Neural progenitor cell (in vitro differentiated cells): Measurements from ENCODE around the gene SERPINF2. TPM values are rescaled to one million over a fixed set of nuclear protein-coding genes. Genes with fewer than 3 reads are reported as not detected.
A peak's percentile ranks its signal among the peaks of the same experiment; 100 is the strongest.

ENCODE experiments used
- DNase-seq: peaks from one replicate; pipeline ENCODE4 v3.0.0-alpha.2; 2016; ENCODE audit warnings: low spot score
- H2AFZ ChIP-seq: fragments of 200-600 bp; sonication (generic); replicated peaks from 2 replicates; pipeline ENCODE4 v1.6.1; 2016; ENCODE audit warnings: antibody characterized with exemption
- H3F3A ChIP-seq: fragments of 200-600 bp; sonication (generic); 2 replicates; pipeline ENCODE4 v1.6.1; 2016; ENCODE audit warnings: antibody characterized with exemption, low read depth
- H3K27ac ChIP-seq: fragments of 200-600 bp; sonication (generic); 2 replicates; pipeline ENCODE4 v1.5.1; 2016; ENCODE audit warnings: mild to moderate bottlenecking
- H3K27me3 ChIP-seq: fragments of 200-600 bp; sonication (generic); 2 replicates; pipeline ENCODE4 v1.6.1; 2016; ENCODE audit warnings: mild to moderate bottlenecking, moderate library complexity
- H3K36me3 ChIP-seq: fragments of 200-600 bp; sonication (generic); 2 replicates; pipeline ENCODE4 v1.5.1; 2016
- H3K4me1 ChIP-seq: fragments of 200-600 bp; sonication (generic); 2 replicates; pipeline ENCODE4 v1.6.1; 2016; ENCODE audit warnings: mixed run types
- H3K4me2 ChIP-seq: fragments of 200-600 bp; sonication (generic); 2 replicates; pipeline ENCODE4 v1.6.1; 2016
- H3K4me3 ChIP-seq: fragments of 200-600 bp; sonication (generic); 2 replicates; pipeline ENCODE4 v1.5.1; 2016
- H3K79me2 ChIP-seq: fragments of 200-600 bp; sonication (generic); 2 replicates; pipeline ENCODE4 v1.6.1; 2016; ENCODE audit warnings: low read depth
- H3K9ac ChIP-seq: fragments of 200-600 bp; sonication (generic); 2 replicates; pipeline ENCODE4 v1.6.1; 2016
- H3K9me3 ChIP-seq: fragments of 200-600 bp; sonication (generic); 2 replicates; pipeline ENCODE4 v1.5.1; 2016; ENCODE audit warnings: low read depth
- H4K20me1 ChIP-seq: fragments of 200-600 bp; sonication (generic); 2 replicates; pipeline ENCODE4 v1.6.1; 2016; ENCODE audit warnings: low read depth
- H3K27ac Mint-ChIP-seq: 3 replicates; pipeline ENCODE4 v1.8.0; 2021; ENCODE audit warnings: mixed read lengths
- H3K27me3 Mint-ChIP-seq: 2 replicates; pipeline ENCODE4 v1.8.0; 2022; ENCODE audit warnings: low read depth, mild to moderate bottlenecking, inconsistent platforms, moderate library complexity, mixed read lengths; ENCODE audit not compliant: insufficient read depth
- H3K36me3 Mint-ChIP-seq: 3 replicates; pipeline ENCODE4 v1.8.0; 2021; ENCODE audit warnings: mixed read lengths
- H3K4me1 Mint-ChIP-seq: 3 replicates; pipeline ENCODE4 v1.8.0; 2021; ENCODE audit warnings: mixed read lengths
- H3K4me3 Mint-ChIP-seq: 3 replicates; pipeline ENCODE4 v1.8.0; 2021; ENCODE audit warnings: mild to moderate bottlenecking, moderate library complexity, mixed read lengths
- H3K9me3 Mint-ChIP-seq: 3 replicates; pipeline ENCODE4 v1.8.0; 2020; ENCODE audit warnings: mixed read lengths
- CTCF ChIP-seq: fragments of 200-600 bp; sonication (generic); IDR thresholded peaks from 2 replicates; pipeline ENCODE4 v1.5.1; 2017; ENCODE audit warnings: antibody characterized with exemption, mild to moderate bottlenecking
- EZH2 ChIP-seq: fragments of 200-600 bp; sonication (generic); IDR thresholded peaks from 2 replicates; pipeline ENCODE4 v1.6.1; 2017; ENCODE audit warnings: antibody characterized with exemption, mild to moderate bottlenecking, moderate library complexity
- EZH2phosphoT487 ChIP-seq: fragments of 200-600 bp; sonication (generic); IDR thresholded peaks from 2 replicates; pipeline ENCODE4 v1.6.1; 2017; ENCODE audit warnings: antibody characterized with exemption
- total RNA-seq: library from RNA; depleted of rRNA; stranded (reverse); fragments of >200 nt; gene quantifications from 2 replicates; pipeline ENCODE4 v1.2.3, GENCODE V29; 2015; ENCODE audit warnings: low replicate concordance

Gene SERPINF2
- total RNA-seq, 1 donor from 2014 or later = not detected

GRCh38 chr17:1792495-1793446 lies 50.1 kb downstream of the SERPINF2 start:
- Histone ChIP-seq H3K4me3 (no peak overlapping the region), H3K36me3 (no peaks in the 10 kb centered on the region), H3K4me1 (no peaks in the 10 kb centered on the region), H3F3A (no peaks in the 10 kb centered on the region), H3K27ac (no peak overlapping the region), H4K20me1 (no peaks in the 10 kb centered on the region), H3K79me2 (peaks cover 30% of the 10 kb centered on the region), H2AFZ (no peak overlapping the region), H3K9me3 (no peaks in the 10 kb centered on the region), H3K4me2 (no peak overlapping the region), H3K27me3 (no peaks in the 10 kb centered on the region), H3K9ac (no peak overlapping the region)
- no peak for DNase-seq
- Mint-ChIP-seq H3K4me1 (no peaks in the 10 kb centered on the region), H3K36me3 (peaks cover 17% of the 10 kb centered on the region), H3K4me3 (no peak overlapping the region), H3K27me3 (no peaks in the 10 kb centered on the region), H3K27ac (no peak overlapping the region), H3K9me3 (no peaks in the 10 kb centered on the region)
- TF ChIP-seq EZH2 (no peak), EZH2phosphoT487 (no peak), CTCF (no peak)

- H3K4me1 ChIP-seq = no peaks in the 10 kb centered on the region
- H3K9me3 Mint-ChIP-seq = no peaks in the 10 kb centered on the region
- H3F3A ChIP-seq = no peaks in the 10 kb centered on the region
- H3K4me2 ChIP-seq = no peak overlapping the region
- H3K9me3 ChIP-seq = no peaks in the 10 kb centered on the region
- TF ChIP-seq EZH2 (no peak), CTCF (no peak), EZH2phosphoT487 (no peak)
- H3K4me3 ChIP-seq = no peak overlapping the region
- no peak overlapping the region for H3K27ac ChIP-seq
- no peaks in the 10 kb centered on the region for H4K20me1 ChIP-seq
- H3K27me3 Mint-ChIP-seq = no peaks in the 10 kb centered on the region
- DNase-seq = peak; percentile 7
- H3K27ac Mint-ChIP-seq = no peak overlapping the region
- H2AFZ ChIP-seq = no peak overlapping the region
- peaks cover 17% of the 10 kb centered on the region for H3K36me3 Mint-ChIP-seq
- H3K4me1 Mint-ChIP-seq = no peaks in the 10 kb centered on the region
- no peaks in the 10 kb centered on the region for H3K36me3 ChIP-seq
- no peaks in the 10 kb centered on the region for H3K27me3 ChIP-seq
- peaks cover 30% of the 10 kb centered on the region for H3K79me2 ChIP-seq
- no peak overlapping the region for H3K4me3 Mint-ChIP-seq
- no peak overlapping the region for H3K9ac ChIP-seq
These were observed 50.8 kb downstream of the SERPINF2 start for GRCh38 chr17:1793447-1793806.

- no peak for TF ChIP-seq CTCF
- Histone ChIP-seq H2AFZ (no peak overlapping the region), H3K9ac (no peak overlapping the region), H3F3A (no peaks in the 10 kb centered on the region), H3K36me3 (no peaks in the 10 kb centered on the region), H4K20me1 (no peaks in the 10 kb centered on the region), H3K4me2 (no peak overlapping the region), H3K79me2 (peaks cover 26% of the 10 kb centered on the region), H3K27me3 (no peaks in the 10 kb centered on the region), H3K9me3 (no peaks in the 10 kb centered on the region), H3K4me1 (no peaks in the 10 kb centered on the region), H3K27ac (no peak overlapping the region), H3K4me3 (no peak overlapping the region)
- H3K27me3 Mint-ChIP-seq = no peaks in the 10 kb centered on the region
- H3K9me3 Mint-ChIP-seq = no peaks in the 10 kb centered on the region
- no peak overlapping the region for H3K27ac Mint-ChIP-seq
- no peaks in the 10 kb centered on the region for H3K4me1 Mint-ChIP-seq
- H3K36me3 Mint-ChIP-seq = peaks cover 20% of the 10 kb centered on the region
- DNase-seq = no peak
- no peak overlapping the region for H3K4me3 Mint-ChIP-seq
These were observed 54.1 kb downstream of the SERPINF2 start for GRCh38 chr17:1796800-1797199.
